Retinal pigment epithelial cell (primary cell): ENCODE results near the gene CCDC194.

Experiments
- DNase-seq: peaks from one replicate; pipeline ENCODE4 v3.0.0-alpha.2; 2010; ENCODE audit warnings: low read depth
- H3K4me3 ChIP-seq: 2 replicates; pipeline ENCODE4 v1.5.1; 2011; ENCODE audit warnings: mild to moderate bottlenecking, low read length, control low read depth, moderate library complexity
- TF ChIP-seq, protein P1 (sequence below): conservative IDR thresholded peaks from 2 replicates; pipeline ENCODE4 v1.5.1; 2011; ENCODE audit warnings: low read depth, low read length, control low read depth, inconsistent platforms

CCDC194 gene

DNA sequence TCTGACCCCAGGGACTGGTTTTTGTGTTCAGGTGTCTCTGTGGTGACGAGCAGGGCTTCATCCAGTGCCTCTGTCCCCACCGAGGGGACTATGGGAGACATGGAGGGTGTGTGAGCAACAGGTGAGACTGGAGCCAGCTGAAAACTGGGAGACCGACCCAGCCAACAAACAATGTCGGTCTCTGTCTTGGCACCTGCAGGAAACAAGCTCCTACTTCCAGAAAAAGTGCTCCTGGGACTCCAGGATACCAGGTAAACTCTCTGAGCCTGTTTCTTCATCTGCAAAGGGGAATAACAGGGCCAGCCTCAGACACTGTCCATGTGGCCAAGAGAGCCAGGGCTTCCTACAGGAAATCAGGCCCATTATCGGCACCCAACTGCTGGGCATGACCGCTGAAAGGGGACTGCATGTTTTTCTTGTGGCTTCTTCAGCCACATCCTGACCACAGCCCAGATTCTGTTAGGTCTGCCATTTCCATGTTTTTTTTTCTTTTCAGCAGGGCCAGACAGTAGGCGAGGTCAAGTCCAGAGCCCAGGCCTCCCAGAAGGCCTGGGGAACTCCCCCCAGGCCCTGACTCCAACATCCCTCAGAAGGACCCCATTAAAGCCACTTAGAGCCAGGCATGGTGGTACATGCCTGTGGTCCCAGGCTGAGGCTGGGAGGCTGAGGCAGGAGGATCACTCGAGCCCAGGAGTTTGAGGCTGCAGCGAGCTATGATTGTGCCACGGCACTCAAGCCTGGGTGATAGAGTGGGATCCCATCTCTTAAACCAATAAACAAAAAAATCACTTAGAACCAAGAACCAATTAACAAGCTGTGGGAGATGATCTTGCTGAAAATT lies 12.3 kb upstream of the CCDC194 start:
- TF ChIP-seq, protein P1, sequence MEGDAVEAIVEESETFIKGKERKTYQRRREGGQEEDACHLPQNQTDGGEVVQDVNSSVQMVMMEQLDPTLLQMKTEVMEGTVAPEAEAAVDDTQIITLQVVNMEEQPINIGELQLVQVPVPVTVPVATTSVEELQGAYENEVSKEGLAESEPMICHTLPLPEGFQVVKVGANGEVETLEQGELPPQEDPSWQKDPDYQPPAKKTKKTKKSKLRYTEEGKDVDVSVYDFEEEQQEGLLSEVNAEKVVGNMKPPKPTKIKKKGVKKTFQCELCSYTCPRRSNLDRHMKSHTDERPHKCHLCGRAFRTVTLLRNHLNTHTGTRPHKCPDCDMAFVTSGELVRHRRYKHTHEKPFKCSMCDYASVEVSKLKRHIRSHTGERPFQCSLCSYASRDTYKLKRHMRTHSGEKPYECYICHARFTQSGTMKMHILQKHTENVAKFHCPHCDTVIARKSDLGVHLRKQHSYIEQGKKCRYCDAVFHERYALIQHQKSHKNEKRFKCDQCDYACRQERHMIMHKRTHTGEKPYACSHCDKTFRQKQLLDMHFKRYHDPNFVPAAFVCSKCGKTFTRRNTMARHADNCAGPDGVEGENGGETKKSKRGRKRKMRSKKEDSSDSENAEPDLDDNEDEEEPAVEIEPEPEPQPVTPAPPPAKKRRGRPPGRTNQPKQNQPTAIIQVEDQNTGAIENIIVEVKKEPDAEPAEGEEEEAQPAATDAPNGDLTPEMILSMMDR = no peak
- no peak for DNase-seq
- H3K4me3 ChIP-seq = no peak overlapping the region

DNA sequence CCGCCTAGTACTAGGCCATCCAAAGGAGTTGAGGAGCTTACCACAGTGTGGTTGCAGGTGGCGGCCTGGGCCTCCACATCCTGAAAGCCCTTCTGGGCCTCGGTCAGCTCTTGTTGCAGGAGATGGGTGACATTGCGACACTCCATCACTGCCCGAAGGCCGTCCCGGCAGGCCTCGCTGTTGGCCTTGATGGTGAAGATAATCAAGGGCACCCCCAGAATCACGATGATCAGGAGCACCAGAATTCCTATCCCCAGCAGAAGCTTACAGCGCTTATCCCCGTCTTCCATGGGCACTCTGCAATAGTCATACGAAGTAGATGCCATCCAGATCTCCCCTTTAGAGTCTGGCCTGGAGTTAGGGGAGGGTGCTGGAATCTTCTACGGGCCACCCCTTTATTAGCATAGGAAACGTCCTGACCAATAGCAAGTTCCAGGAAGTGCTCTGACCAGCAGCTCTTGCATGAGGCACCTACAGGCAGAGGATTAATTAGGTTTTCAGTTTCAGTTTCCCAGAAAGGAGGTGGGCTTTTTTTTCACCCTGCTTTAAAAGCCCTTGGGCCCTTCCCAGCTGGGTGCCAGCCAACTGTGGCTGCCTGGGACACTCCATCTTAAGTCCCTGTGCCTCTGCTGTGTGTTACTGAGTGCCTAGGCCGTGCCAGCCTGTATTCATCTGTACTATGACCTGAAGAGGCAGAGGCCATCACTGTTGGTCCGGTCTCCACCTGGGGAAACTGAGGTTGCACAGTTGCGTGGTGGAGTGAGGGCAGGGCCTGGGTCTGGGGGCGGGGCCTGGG lies 11.5 kb upstream of the CCDC194 start, which contains the start of gene BST2:
TSS of gene BST2 (minus strand) at position 381 of the 796 bp plus-strand sequence. CDS start at position 326, 55 bp downstream.
- TF ChIP-seq, protein P1 = no peak
- DNase-seq = peak; percentile 18
- no peak within 1 kb of the TSS for H3K4me3 ChIP-seq

DNA sequence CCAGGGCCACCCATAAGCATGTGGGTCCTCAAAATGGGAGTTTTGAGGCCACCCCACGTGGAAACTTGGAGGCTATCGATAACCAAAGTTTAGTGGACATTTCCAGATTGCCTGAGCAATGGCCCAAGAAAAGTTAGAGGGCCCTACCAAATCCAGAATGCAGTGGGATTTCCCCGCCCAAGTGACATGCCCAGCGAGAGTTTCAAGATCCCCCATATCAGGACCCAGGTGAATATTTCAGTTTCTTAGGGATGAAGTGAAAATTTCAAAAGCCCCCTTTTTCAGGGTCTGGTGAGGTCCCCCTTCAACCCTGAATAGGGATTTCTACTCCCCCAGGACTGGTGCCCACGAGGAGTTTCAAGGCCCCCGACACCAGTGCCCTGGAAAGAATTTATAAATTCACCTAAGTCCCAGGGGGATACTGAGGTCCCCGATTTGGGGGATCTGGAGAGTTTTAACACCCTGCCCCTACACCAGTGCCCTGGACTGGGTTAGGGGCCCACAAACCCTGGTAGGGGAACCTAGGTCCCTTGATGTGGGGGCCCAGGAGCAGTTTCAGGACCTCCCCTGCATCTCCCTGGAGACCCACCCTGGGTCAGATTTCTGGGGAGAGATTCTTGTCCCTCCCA lies 10.7 kb upstream of the CCDC194 start:
- TF ChIP-seq, protein P1 = no peak
- no peak for DNase-seq
- no peak overlapping the region for H3K4me3 ChIP-seq

DNA sequence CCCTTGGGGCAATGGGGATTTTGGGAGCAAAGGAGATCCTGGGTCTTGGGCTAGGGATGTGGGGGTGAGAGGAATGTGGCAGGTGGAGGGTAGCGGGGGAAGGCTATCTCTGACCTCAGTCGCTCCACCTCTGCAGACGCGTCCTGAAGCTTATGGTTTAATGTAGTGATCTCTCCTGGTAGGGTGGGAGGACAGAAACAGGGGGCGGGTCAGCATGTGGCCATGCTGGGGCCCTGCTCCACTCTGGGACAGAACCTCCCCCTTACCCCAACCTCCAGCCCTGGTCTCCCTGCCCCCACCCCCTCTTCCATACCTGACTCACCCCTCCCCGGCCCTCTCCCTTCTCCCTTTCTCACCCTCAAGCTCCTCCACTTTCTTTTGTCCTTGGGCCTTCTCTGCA lies 10.0 kb upstream of the CCDC194 start:
- TF ChIP-seq, protein P1 = no peak
- no peak for DNase-seq
- H3K4me3 ChIP-seq = no peak overlapping the region

DNA sequence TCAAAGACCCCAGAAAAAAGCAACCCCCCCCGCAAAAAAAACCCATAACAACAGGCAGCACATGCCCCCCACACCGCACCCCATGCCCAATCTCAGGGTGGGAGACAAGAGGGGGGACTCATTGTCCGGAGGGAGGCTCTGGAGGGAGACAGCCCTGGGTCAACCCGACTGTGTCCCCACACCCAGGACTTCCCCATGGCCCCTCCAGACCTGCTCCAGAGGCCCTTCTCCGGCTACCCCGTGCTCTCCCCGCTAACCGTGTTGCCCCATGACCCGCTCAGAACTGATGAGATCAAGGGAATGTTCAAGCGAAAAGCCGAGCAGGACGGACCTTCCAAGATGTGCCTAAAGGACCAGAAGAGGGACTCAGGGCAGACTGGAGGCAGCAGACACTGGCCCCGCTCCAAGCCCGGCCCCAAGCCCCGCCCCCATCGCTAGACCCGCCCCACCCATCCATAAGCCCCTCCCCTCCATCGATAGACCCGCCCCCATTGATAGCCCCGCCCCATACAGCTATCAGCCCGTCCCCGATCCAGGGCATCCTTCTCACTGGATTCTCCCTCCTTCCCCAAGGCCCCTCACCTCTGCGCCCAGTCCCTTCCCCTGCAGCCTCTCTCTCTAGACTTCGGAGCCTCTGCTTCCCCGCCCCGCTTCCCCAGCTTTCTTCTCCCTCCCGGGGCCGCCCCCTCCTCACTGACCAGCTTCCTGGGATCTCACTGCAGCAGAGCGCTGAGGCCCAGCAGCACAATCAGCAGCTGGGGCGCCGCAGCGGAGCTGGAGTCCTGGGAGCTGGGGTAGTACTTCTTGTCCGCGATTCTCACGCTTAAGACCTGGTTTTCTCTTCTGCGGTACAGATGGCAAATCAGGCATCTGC lies 9.2 kb upstream of the CCDC194 start:
- TF ChIP-seq, protein P1 = no peak
- no peak overlapping the region for H3K4me3 ChIP-seq
- DNase-seq = no peak

DNA sequence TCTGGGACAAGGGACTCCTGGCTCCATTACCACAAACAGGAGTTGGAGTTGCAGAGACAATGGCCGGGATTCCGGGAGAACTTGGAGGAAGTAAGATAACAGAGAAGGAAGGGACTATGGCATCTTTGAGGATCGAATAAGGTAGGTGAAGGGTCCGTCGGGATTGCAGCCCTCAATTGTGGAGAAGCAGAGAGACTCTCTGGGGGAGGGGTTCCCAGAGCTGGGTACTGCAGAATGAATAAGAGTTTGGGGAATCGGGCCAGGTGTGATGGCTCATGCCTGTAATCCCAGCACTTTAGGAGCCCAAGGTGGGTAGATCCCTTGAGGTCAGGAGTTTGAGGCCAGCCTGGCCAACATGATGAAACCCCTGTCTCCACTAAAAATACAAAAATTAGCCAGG lies 7.6 kb upstream of the CCDC194 start:
- DNase-seq = no peak
- H3K4me3 ChIP-seq = no peak overlapping the region
- TF ChIP-seq, protein P1 = no peak
